H1 (cell line): Measurements from ENCODE around the gene NCAPG2. TPM values are rescaled to one million over a fixed set of nuclear protein-coding genes. Genes with fewer than 3 reads are reported as not detected.

Source experiments
- BCL11A ChIP-seq, 2 experiments: IDR thresholded peaks; one replicate each; pipeline ENCODE4 v1.6.1; 2011; ENCODE audit warnings: low read depth in 2 of 2, low read length in 2 of 2, mild to moderate bottlenecking in 2 of 2
- RAD21 ChIP-seq, 2 experiments: IDR thresholded peaks in 1 of 2; conservative IDR thresholded peaks in 1 of 2; 2 replicates each; pipeline ENCODE4 v1.6.1; 2011; ENCODE audit warnings: low read depth in 2 of 2, low read length in 2 of 2, improper control_type of control experiment in 1 of 2, inconsistent platforms in 1 of 2, mild to moderate bottlenecking in 1 of 2, moderate library complexity in 1 of 2
- SP4 ChIP-seq: IDR thresholded peaks from 2 replicates; pipeline ENCODE4 v1.6.1; 2012; ENCODE audit warnings: low read length, inconsistent platforms
- SUZ12 ChIP-seq: fragments of 200-600 bp; sonication (generic); IDR thresholded peaks from 2 replicates; pipeline ENCODE4 v1.6.1; 2012; ENCODE audit warnings: mild to moderate bottlenecking, inconsistent platforms, low read length, moderate library complexity, mixed read lengths
- TAF1 ChIP-seq: IDR thresholded peaks from 2 replicates; pipeline ENCODE4 v1.6.1; 2011; ENCODE audit warnings: mild to moderate bottlenecking, low read depth, low read length
- polyA plus RNA-seq, 7 experiments: library from polyadenylated mRNA; depleted of rRNA in 3 of 7; stranded (reverse) in 5 of 7; unstranded in 2 of 7; fragments of >200 nt in 5 of 7; fragments of 200-250 nt in 2 of 7; gene quantifications; 1 replicate in 5 of 7; 2 replicates in 1 of 7; 4 replicates in 1 of 7; pipeline versions ENCODE4 v1.2.1 to v1.2.3, GENCODE V29; 2011 to 2013; ENCODE audit warnings: missing spikeins in 2 of 7, mixed read lengths in 2 of 7
- total RNA-seq: library from RNA; stranded (reverse); fragmentation: NEBNext Ultra II Directional; extraction: Animal tissue kit (Norgen Biotek cat#: 25700); gene quantifications from 2 replicates; pipeline ENCODE4 v1.2.1, GENCODE V29; 2021
- TF ChIP-seq, protein P1 (sequence below): fragments of 300-600 bp; sonication (generic); IDR thresholded peaks from 2 replicates; pipeline ENCODE4 v1.7.1; 2012; ENCODE audit warnings: low read length, moderate library complexity, mild to moderate bottlenecking, inconsistent platforms; ENCODE audit not compliant: insufficient replicate concordance

Gene NCAPG2
- total and polyA plus RNA-seq, 2 of the 8 experiments (the other 6 are each of a cell fraction or from before 2014, with no cell fraction given), result 49.9 to 119 TPM

DNA sequence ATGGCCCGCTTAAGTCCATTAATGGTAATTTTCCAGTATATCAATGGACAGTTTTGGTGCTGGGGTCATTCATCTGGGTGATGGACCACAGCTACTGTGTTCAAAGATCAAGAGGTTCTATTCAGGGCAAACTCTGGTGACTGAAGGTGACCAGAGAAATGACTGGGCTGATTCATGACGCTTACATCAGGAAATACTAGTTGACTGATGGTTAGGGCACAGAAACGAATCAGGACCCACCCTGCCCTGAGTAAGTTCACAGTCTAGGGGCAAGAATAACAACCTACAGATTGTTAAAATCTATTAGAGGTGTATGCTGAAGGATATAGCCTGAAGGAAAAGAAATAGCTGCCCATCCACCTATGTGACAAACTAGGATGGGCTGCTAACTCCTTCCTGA lies 9.5 kb downstream of the NCAPG2 start (continued):
- TF ChIP-seq, protein P1, sequence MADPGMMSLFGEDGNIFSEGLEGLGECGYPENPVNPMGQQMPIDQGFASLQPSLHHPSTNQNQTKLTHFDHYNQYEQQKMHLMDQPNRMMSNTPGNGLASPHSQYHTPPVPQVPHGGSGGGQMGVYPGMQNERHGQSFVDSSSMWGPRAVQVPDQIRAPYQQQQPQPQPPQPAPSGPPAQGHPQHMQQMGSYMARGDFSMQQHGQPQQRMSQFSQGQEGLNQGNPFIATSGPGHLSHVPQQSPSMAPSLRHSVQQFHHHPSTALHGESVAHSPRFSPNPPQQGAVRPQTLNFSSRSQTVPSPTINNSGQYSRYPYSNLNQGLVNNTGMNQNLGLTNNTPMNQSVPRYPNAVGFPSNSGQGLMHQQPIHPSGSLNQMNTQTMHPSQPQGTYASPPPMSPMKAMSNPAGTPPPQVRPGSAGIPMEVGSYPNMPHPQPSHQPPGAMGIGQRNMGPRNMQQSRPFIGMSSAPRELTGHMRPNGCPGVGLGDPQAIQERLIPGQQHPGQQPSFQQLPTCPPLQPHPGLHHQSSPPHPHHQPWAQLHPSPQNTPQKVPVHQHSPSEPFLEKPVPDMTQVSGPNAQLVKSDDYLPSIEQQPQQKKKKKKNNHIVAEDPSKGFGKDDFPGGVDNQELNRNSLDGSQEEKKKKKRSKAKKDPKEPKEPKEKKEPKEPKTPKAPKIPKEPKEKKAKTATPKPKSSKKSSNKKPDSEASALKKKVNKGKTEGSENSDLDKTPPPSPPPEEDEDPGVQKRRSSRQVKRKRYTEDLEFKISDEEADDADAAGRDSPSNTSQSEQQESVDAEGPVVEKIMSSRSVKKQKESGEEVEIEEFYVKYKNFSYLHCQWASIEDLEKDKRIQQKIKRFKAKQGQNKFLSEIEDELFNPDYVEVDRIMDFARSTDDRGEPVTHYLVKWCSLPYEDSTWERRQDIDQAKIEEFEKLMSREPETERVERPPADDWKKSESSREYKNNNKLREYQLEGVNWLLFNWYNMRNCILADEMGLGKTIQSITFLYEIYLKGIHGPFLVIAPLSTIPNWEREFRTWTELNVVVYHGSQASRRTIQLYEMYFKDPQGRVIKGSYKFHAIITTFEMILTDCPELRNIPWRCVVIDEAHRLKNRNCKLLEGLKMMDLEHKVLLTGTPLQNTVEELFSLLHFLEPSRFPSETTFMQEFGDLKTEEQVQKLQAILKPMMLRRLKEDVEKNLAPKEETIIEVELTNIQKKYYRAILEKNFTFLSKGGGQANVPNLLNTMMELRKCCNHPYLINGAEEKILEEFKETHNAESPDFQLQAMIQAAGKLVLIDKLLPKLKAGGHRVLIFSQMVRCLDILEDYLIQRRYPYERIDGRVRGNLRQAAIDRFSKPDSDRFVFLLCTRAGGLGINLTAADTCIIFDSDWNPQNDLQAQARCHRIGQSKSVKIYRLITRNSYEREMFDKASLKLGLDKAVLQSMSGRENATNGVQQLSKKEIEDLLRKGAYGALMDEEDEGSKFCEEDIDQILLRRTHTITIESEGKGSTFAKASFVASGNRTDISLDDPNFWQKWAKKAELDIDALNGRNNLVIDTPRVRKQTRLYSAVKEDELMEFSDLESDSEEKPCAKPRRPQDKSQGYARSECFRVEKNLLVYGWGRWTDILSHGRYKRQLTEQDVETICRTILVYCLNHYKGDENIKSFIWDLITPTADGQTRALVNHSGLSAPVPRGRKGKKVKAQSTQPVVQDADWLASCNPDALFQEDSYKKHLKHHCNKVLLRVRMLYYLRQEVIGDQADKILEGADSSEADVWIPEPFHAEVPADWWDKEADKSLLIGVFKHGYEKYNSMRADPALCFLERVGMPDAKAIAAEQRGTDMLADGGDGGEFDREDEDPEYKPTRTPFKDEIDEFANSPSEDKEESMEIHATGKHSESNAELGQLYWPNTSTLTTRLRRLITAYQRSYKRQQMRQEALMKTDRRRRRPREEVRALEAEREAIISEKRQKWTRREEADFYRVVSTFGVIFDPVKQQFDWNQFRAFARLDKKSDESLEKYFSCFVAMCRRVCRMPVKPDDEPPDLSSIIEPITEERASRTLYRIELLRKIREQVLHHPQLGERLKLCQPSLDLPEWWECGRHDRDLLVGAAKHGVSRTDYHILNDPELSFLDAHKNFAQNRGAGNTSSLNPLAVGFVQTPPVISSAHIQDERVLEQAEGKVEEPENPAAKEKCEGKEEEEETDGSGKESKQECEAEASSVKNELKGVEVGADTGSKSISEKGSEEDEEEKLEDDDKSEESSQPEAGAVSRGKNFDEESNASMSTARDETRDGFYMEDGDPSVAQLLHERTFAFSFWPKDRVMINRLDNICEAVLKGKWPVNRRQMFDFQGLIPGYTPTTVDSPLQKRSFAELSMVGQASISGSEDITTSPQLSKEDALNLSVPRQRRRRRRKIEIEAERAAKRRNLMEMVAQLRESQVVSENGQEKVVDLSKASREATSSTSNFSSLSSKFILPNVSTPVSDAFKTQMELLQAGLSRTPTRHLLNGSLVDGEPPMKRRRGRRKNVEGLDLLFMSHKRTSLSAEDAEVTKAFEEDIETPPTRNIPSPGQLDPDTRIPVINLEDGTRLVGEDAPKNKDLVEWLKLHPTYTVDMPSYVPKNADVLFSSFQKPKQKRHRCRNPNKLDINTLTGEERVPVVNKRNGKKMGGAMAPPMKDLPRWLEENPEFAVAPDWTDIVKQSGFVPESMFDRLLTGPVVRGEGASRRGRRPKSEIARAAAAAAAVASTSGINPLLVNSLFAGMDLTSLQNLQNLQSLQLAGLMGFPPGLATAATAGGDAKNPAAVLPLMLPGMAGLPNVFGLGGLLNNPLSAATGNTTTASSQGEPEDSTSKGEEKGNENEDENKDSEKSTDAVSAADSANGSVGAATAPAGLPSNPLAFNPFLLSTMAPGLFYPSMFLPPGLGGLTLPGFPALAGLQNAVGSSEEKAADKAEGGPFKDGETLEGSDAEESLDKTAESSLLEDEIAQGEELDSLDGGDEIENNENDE, result no peak
- TF ChIP-seq SUZ12 (no peak), RAD21 (IDR thresholded peaks at IDR 0.05 in 1 of 2, conservative IDR thresholded peaks at IDR 0.05 in 1 of 2; ENCODE audit: low read depth in 2 of 2, low read length in 2 of 2) (no peak), TAF1 (no peak), BCL11A (IDR thresholded peaks at IDR 0.05; ENCODE audit: low read depth in 2 of 2, low read length in 2 of 2) (no peak), SP4 (no peak)
